Prostate gland (tissue), 2 donors: ENCODE results near the gene ABCA2.

Experiments used
- CTCF ChIP-seq, 4 experiments: fragments of 200-600 bp in 2 of 4; fragments of 450-650 bp in 2 of 4; sonication (generic) in 2 of 4; IDR thresholded peaks; 1 replicate in 3 of 4; 2 replicates in 1 of 4; pipeline ENCODE4 v1.5.1; 2016 to 2019; ENCODE audit warnings: antibody characterized with exemption in 4 of 4, mild to moderate bottlenecking in 2 of 4, moderate library complexity in 2 of 4
- POLR2A ChIP-seq: fragments of 450-650 bp; IDR thresholded peaks from one replicate; pipeline ENCODE4 v1.6.1; 2016; ENCODE audit warnings: antibody characterized with exemption, mild to moderate bottlenecking

GRCh38 chr9:136982232-136983051 lies 45.6 kb downstream of the ABCA2 start, which contains the start of gene LCNL1:
- no peak for TF ChIP-seq POLR2A
- no peak for TF ChIP-seq CTCF (IDR thresholded peaks at IDR 0.05)
